CD4-positive, alpha-beta T cell (primary cell): ENCODE results near the gene TMEM39B. TPM values are rescaled to one million over a fixed set of nuclear protein-coding genes. Genes with fewer than 3 reads are reported as not detected.

Experiments
- ATAC-seq: fragments of 200-7000 bp; cut with Tn5 transposase; one replicate; pipeline ENCODE4 v1.10.0; 2022; ENCODE audit warnings: mild to moderate bottlenecking; ENCODE audit not compliant: poor library complexity
- CTCF ChIA-PET: fragments of 350-600 bp; sonication (Branson Sonifier 250); formaldehyde crosslinking; loops from one replicate; lab custom pipeline; 2021; ENCODE audit warnings: antibody characterized with exemption, inconsistent platforms; lab: Charles Lee
- POLR2A ChIA-PET: fragments of 350-600 bp; sonication (Branson Sonifier 250); formaldehyde crosslinking; loops from one replicate; lab custom pipeline; 2021; ENCODE audit warnings: antibody characterized with exemption, inconsistent platforms; lab: Charles Lee
- DNase-seq, 14 experiments: peaks; one replicate each; pipeline ENCODE4 v3.0.0-alpha.2; 2013 to 2020; ENCODE audit warnings: mixed read lengths in 2 of 14
- H3K27ac ChIP-seq, 2 donors: one replicate each; pipeline versions ENCODE4 v1.5.1 to v1.7.0; 2013; ENCODE audit warnings: low read length in 2 of 2, low read depth in 1 of 2, mild to moderate bottlenecking in 1 of 2
- H3K27me3 ChIP-seq, 2 experiments: 1 replicate in 1 of 2; 2 replicates in 1 of 2; pipeline versions ENCODE4 v1.6.1 to v1.7.0; 2013; ENCODE audit warnings: low read length in 2 of 2, control low read depth in 1 of 2, mild to moderate bottlenecking in 1 of 2, moderate library complexity in 1 of 2; ENCODE audit not compliant: insufficient read depth in 2 of 2, control insufficient read depth in 1 of 2
- H3K36me3 ChIP-seq: one replicate; pipeline ENCODE4 v1.6.1; 2013; ENCODE audit warnings: low read length, control low read depth; ENCODE audit not compliant: insufficient read depth
- H3K4me1 ChIP-seq: one replicate; pipeline ENCODE4 v1.6.1; 2013; ENCODE audit warnings: low read length, control low read depth; ENCODE audit not compliant: insufficient read depth
- H3K4me3 ChIP-seq: one replicate; pipeline ENCODE4 v1.5.1; 2013; ENCODE audit warnings: mild to moderate bottlenecking, low read length, moderate library complexity
- H3K9me3 ChIP-seq, 2 experiments: 1 replicate in 1 of 2; 2 replicates in 1 of 2; pipeline versions ENCODE4 v1.6.1 to v1.7.0; 2013; ENCODE audit warnings: low read length in 2 of 2, mild to moderate bottlenecking in 2 of 2, control low read depth in 1 of 2, moderate library complexity in 1 of 2; ENCODE audit not compliant: control insufficient read depth in 1 of 2, insufficient read depth in 1 of 2
- H3K27ac Mint-ChIP-seq: one replicate; pipeline ENCODE4 v1.8.0; 2020; ENCODE audit warnings: mixed read lengths
- H3K27me3 Mint-ChIP-seq: one replicate; pipeline ENCODE4 v1.8.0; 2021; ENCODE audit warnings: mixed read lengths
- H3K36me3 Mint-ChIP-seq: one replicate; pipeline ENCODE4 v1.8.0; 2021; ENCODE audit warnings: low read depth, mixed read lengths
- H3K4me1 Mint-ChIP-seq: one replicate; pipeline ENCODE4 v1.8.0; 2021; ENCODE audit warnings: low read depth, mixed read lengths
- H3K4me3 Mint-ChIP-seq: one replicate; pipeline ENCODE4 v1.8.0; 2020; ENCODE audit warnings: mild to moderate bottlenecking, mixed read lengths
- H3K9me3 Mint-ChIP-seq: one replicate; pipeline ENCODE4 v1.8.0; 2020; ENCODE audit warnings: mixed read lengths
- intact Hi-C, 2 experiments: fragments of 100-400 bp; cut with DNase I in 1 of 2; cut with micrococcal nuclease in 1 of 2; formaldehyde crosslinking; loops; one replicate each; pipeline versions ENCODE4 v1.15.1 to v1.9.0; 2023 to 2025; cut with DNase I, micrococcal nuclease
- total RNA-seq, 174 experiments: library from RNA in 2 of 174; stranded (reverse) in 2 of 174; gene quantifications; one replicate each; pipeline ENCODE4 v1.2.3 and lab custom pipeline; 2021 to 2026
- TF ChIP-seq, protein P1 (sequence below): fragments of 200-600 bp; IDR thresholded peaks from one replicate; pipeline ENCODE4 v1.8.0; 2022; ENCODE audit warnings: antibody characterized with exemption, mild to moderate bottlenecking

The TMEM39B gene
- total RNA-seq, 2 experiments from 2014 or later, result 7.2 to 7.9 TPM

DNA sequence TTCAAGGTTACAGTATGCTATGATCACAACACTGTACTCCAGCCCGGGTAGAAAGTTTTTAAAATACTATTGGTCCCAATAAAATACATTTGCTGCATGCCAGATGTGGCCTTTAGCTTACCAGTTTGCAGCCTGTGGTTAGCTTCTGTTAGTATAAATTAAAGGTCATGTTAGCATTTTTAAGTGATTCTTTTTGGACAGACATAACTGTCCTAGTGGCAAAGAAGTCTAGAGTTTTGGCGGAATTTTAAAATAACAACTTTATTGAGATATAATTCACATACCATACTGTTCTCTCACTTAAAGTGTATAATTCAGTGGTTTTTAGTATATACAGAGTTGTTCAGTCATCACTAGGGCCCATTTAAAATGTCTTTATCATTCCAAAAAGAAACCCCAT, 24.3 kb upstream of the TMEM39B start:
- Mint-ChIP-seq H3K36me3 (peaks cover 51% of the 10 kb centered on the region), H3K27ac (no peak overlapping the region), H3K4me1 (no peaks in the 10 kb centered on the region), H3K27me3 (no peaks in the 10 kb centered on the region), H3K4me3 (no peak overlapping the region), H3K9me3 (no peaks in the 10 kb centered on the region)
- Histone ChIP-seq H3K27ac (no peak overlapping the region), H3K4me3 (no peak overlapping the region), H3K27me3 (no peaks in the 10 kb centered on the region), H3K36me3 (peaks cover 77% of the 10 kb centered on the region), H3K9me3 (no peaks in the 10 kb centered on the region), H3K4me1 (no peaks in the 10 kb centered on the region)
- TF ChIP-seq, protein P1, sequence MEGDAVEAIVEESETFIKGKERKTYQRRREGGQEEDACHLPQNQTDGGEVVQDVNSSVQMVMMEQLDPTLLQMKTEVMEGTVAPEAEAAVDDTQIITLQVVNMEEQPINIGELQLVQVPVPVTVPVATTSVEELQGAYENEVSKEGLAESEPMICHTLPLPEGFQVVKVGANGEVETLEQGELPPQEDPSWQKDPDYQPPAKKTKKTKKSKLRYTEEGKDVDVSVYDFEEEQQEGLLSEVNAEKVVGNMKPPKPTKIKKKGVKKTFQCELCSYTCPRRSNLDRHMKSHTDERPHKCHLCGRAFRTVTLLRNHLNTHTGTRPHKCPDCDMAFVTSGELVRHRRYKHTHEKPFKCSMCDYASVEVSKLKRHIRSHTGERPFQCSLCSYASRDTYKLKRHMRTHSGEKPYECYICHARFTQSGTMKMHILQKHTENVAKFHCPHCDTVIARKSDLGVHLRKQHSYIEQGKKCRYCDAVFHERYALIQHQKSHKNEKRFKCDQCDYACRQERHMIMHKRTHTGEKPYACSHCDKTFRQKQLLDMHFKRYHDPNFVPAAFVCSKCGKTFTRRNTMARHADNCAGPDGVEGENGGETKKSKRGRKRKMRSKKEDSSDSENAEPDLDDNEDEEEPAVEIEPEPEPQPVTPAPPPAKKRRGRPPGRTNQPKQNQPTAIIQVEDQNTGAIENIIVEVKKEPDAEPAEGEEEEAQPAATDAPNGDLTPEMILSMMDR, result no peak
- ATAC-seq (no peak), DNase-seq (no peak)
- POLR2A ChIA-PET, result no interaction called here
- intact Hi-C loops, result no loop called here
- CTCF ChIA-PET, result no interaction called here

DNA sequence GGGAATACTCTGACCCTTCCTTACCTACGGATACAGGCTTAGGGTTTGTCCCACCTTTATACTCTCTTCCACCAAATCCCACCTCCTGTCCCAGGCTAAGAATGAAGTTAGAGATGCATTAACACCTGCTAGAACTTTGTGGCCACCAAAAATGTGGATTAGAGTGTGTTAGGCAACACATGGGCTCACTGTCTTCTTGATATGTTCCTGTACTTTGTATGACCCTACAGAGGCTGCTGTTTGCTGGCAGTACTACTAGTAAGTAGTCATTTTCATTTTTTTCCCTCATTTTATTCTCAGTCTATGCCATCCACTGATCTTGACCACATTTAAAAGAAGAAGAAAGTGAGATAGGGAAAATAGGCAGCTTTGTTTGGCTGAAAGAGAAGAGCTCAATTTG, 21.0 kb upstream of the TMEM39B start:
- intact Hi-C loops, result no loop called here
- DNase-seq, result no peak
- H3K27ac ChIP-seq, result no peak overlapping the region
- H3K27me3 ChIP-seq, result no peaks in the 10 kb centered on the region
- H3K4me3 ChIP-seq, result no peak overlapping the region
- no peaks in the 10 kb centered on the region for H3K4me1 Mint-ChIP-seq
- H3K9me3 ChIP-seq, result no peaks in the 10 kb centered on the region
- no peaks in the 10 kb centered on the region for H3K4me1 ChIP-seq
- no peaks in the 10 kb centered on the region for H3K9me3 Mint-ChIP-seq
- no peak for ATAC-seq
- no peak overlapping the region for H3K4me3 Mint-ChIP-seq
- H3K27ac Mint-ChIP-seq, result peak overlapping the region; percentile 19
- no peaks in the 10 kb centered on the region for H3K27me3 Mint-ChIP-seq
- peaks cover 85% of the 10 kb centered on the region for H3K36me3 ChIP-seq
- ChIA-PET POLR2A (no interaction called here), CTCF (interaction anchor here (0.6 kb wide), 1 partner anchor 1549 kb away, joined by 3 read pairs; no protein-coding TSS in a partner anchor)
- peaks cover 73% of the 10 kb centered on the region for H3K36me3 Mint-ChIP-seq
- TF ChIP-seq, protein P1, result no peak

DNA sequence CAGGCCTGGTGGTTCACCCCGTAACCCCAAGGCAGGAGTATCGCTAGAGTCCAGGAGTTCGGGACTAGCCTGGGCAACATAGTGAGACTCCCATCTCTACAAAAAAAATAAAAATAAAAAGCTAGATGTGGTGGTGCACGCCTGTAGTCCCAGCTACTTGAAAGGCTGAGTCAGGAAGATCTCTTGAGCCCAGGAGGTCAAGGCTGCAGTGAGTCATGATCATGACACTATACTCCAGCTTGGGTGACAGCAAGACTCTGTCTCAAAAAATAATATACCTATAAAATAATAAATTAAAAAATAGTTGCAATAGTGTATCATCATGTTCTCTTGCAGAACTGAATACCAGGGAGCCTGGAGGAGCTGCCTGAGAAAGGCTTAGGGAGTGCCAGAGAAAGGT, 19.9 kb upstream of the TMEM39B start:
- intact Hi-C loops, result no loop called here
- DNase-seq, result no peak
- Mint-ChIP-seq H3K4me1 (no peaks in the 10 kb centered on the region), H3K36me3 (peaks cover 66% of the 10 kb centered on the region), H3K27ac (no peak overlapping the region), H3K4me3 (no peak overlapping the region), H3K9me3 (no peaks in the 10 kb centered on the region), H3K27me3 (no peaks in the 10 kb centered on the region)
- Histone ChIP-seq H3K9me3 (no peaks in the 10 kb centered on the region), H3K27me3 (no peaks in the 10 kb centered on the region), H3K4me1 (no peaks in the 10 kb centered on the region), H3K4me3 (no peak overlapping the region), H3K27ac (no peak overlapping the region), H3K36me3 (peaks cover 82% of the 10 kb centered on the region)
- ChIA-PET POLR2A (interaction anchor here (1.1 kb wide), 1 partner anchor 9 kb away, joined by 3 read pairs; no protein-coding TSS in a partner anchor), CTCF (no interaction called here)
- TF ChIP-seq, protein P1, result no peak
- no peak for ATAC-seq
